ENCODE data around the gene C1orf53. TPM values are rescaled to one million over a fixed set of nuclear protein-coding genes. Genes with fewer than 3 reads are reported as not detected.
"Not testable (repeated sequence)": the region's sequence is repeated elsewhere in the genome, so short reads cannot be mapped to it uniquely, and the experiment has no call there.

C1orf53 gene
- total RNA-seq, 3 donors from 2014 or later (not counting 1 experiment from before 2014, with no cell fraction given) = not detected

GRCh38 chr1:197937892-197938291 is 35.5 kb downstream of the C1orf53 start:
- Mint-ChIP-seq H3K27ac (no peak overlapping the region), H3K4me3 (no peak overlapping the region), H3K27me3 (ENCODE audit: low read depth in 2 of 2) (peaks cover 17 to 59% of the 10 kb centered on the region in 2 donors), H3K4me1 (no peaks in the 10 kb centered on the region), H3K36me3 (no peaks in the 10 kb centered on the region), H3K9me3 (no peaks in the 10 kb centered on the region)
- Histone ChIP-seq H3K27ac (ENCODE audit: low read length) (no peak overlapping the region), H3K9me3 (ENCODE audit: control insufficient read depth, insufficient read depth, low read length) (no peaks in the 10 kb centered on the region), H3K27me3 (ENCODE audit: control insufficient read depth, insufficient read depth, low read length) (peaks cover 12% of the 10 kb centered on the region), H3K4me3 (ENCODE audit: low read length) (no peak overlapping the region), H3K4me1 (ENCODE audit: control insufficient read depth, insufficient read depth, low read length) (no peaks in the 10 kb centered on the region), H3K36me3 (ENCODE audit: control insufficient read depth, insufficient read depth, low read length) (no peaks in the 10 kb centered on the region)
- intact Hi-C loops (cut with micrococcal nuclease) = no loop called here
- WGBS (ENCODE audit: insufficient coverage) = 93% methylated on average over 6 of the region's 6 CpGs
- TF ChIP-seq, protein P1, sequence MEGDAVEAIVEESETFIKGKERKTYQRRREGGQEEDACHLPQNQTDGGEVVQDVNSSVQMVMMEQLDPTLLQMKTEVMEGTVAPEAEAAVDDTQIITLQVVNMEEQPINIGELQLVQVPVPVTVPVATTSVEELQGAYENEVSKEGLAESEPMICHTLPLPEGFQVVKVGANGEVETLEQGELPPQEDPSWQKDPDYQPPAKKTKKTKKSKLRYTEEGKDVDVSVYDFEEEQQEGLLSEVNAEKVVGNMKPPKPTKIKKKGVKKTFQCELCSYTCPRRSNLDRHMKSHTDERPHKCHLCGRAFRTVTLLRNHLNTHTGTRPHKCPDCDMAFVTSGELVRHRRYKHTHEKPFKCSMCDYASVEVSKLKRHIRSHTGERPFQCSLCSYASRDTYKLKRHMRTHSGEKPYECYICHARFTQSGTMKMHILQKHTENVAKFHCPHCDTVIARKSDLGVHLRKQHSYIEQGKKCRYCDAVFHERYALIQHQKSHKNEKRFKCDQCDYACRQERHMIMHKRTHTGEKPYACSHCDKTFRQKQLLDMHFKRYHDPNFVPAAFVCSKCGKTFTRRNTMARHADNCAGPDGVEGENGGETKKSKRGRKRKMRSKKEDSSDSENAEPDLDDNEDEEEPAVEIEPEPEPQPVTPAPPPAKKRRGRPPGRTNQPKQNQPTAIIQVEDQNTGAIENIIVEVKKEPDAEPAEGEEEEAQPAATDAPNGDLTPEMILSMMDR (IDR thresholded peaks at IDR 0.05) = no peak
- no peak for ATAC-seq
- no peak for DNase-seq

DNA sequence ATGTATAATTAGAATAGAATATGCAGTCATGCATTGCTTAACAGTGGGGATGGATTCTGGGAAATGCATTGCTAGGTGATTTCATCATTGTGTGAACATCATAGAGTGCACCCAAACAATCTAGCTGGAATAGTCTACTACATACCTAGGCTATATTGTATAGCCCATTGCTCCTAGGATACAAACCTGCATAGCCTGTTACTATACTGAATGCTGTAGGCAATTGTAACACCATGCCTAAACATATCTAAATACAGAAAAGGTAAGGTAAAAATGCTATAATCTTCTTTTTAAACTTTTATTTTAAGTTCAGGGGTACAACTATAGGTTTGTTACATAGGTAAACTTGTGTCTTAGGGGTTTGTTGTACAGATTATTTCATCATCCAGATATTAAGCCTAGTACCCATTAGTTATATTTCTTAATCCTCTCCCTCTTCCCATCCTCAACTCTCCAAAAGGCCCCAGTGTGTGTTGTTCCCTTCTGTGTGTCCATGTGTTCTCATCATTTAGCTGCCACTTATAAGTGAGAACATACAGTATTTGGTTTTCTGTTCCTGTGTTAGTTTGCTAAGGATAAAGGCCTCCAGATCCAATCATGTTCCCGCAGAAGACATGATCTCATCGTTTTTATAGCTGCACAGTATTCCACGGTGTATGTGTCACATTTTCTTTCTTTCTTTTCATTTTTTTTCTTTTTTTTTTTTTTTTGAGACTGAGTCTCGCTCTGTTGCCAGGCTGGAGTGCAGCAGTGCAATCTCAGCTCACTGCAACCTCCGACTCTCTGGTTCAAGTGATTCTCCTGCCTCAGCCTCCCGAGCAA is 36.9 kb downstream of the C1orf53 start:
- H3K27me3 Mint-ChIP-seq (ENCODE audit: low read depth in 2 of 2) = peaks cover 14 to 49% of the 10 kb centered on the region in 2 donors
- H3K27me3 ChIP-seq (ENCODE audit: control insufficient read depth, insufficient read depth, low read length); H3K9me3 Mint-ChIP-seq; H3K36me3 ChIP-seq (ENCODE audit: control insufficient read depth, insufficient read depth, low read length); ATAC-seq; H3K27ac ChIP-seq (ENCODE audit: low read length); H3K27ac Mint-ChIP-seq; H3K4me1 Mint-ChIP-seq; H3K36me3 Mint-ChIP-seq; H3K4me1 ChIP-seq (ENCODE audit: control insufficient read depth, insufficient read depth, low read length); H3K4me3 Mint-ChIP-seq; H3K4me3 ChIP-seq (ENCODE audit: low read length); intact Hi-C loops (cut with micrococcal nuclease); H3K9me3 ChIP-seq (ENCODE audit: control insufficient read depth, insufficient read depth, low read length); DNase-seq: not testable (repeated sequence)
- 85% methylated on average over 6 of the region's 6 CpGs for WGBS (ENCODE audit: insufficient coverage)

GRCh38 chr1:197942042-197942441 is 39.6 kb downstream of the C1orf53 start:
- TF ChIP-seq, protein P1 (IDR thresholded peaks at IDR 0.05) = no peak
- H3K27ac ChIP-seq (ENCODE audit: low read length) = no peak overlapping the region
- no peak overlapping the region for H3K4me3 Mint-ChIP-seq
- peaks cover 16 to 40% of the 10 kb centered on the region in 2 donors for H3K27me3 Mint-ChIP-seq (ENCODE audit: low read depth in 2 of 2)
- DNase-seq (no peak), ATAC-seq (no peak)
- H3K36me3 ChIP-seq (ENCODE audit: control insufficient read depth, insufficient read depth, low read length) = no peaks in the 10 kb centered on the region
- no peak overlapping the region for H3K27ac Mint-ChIP-seq
- 79% methylated on average over 2 of the region's 2 CpGs for WGBS (ENCODE audit: insufficient coverage)
- no peak overlapping the region for H3K4me3 ChIP-seq (ENCODE audit: low read length)
- no peaks in the 10 kb centered on the region for H3K9me3 Mint-ChIP-seq
- intact Hi-C loops (cut with micrococcal nuclease) = no loop called here
- H3K4me1 ChIP-seq (ENCODE audit: control insufficient read depth, insufficient read depth, low read length) = no peaks in the 10 kb centered on the region
- H3K27me3 ChIP-seq (ENCODE audit: control insufficient read depth, insufficient read depth, low read length) = no peaks in the 10 kb centered on the region
- no peaks in the 10 kb centered on the region for H3K9me3 ChIP-seq (ENCODE audit: control insufficient read depth, insufficient read depth, low read length)
- H3K4me1 Mint-ChIP-seq = no peaks in the 10 kb centered on the region
- H3K36me3 Mint-ChIP-seq = no peaks in the 10 kb centered on the region

DNA sequence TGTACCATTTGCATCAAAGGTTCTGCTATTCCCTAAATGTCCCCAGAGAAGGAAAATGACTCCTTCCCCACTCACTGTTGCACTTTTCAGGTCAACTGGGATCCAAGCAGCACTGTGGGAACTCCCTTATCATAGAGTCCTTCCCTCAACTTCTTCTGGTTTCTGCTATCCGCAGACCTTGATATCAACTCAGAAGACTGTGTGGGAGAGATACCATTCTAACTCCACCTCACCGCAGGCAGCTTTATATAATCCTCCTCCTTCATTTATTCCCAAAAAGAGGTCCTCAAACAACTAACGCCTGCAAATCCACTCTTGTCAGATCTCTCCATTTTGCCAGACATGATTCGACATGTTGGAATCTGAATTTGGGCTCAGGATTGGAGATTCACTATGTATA is 42.1 kb downstream of the C1orf53 start:
- ATAC-seq (no peak), DNase-seq (no peak)
- Mint-ChIP-seq H3K4me3 (no peak overlapping the region), H3K27ac (no peak overlapping the region), H3K9me3 (no peaks in the 10 kb centered on the region), H3K27me3 (ENCODE audit: low read depth in 2 of 2) (peaks cover 8 to 25% of the 10 kb centered on the region in 2 donors), H3K4me1 (peaks cover 11 to 21% of the 10 kb centered on the region in 2 donors), H3K36me3 (no peaks in the 10 kb centered on the region)
- Histone ChIP-seq H3K36me3 (ENCODE audit: control insufficient read depth, insufficient read depth, low read length) (no peaks in the 10 kb centered on the region), H3K4me1 (ENCODE audit: control insufficient read depth, insufficient read depth, low read length) (peaks cover 5% of the 10 kb centered on the region), H3K27ac (ENCODE audit: low read length) (no peak overlapping the region), H3K4me3 (ENCODE audit: low read length) (no peak overlapping the region), H3K9me3 (ENCODE audit: control insufficient read depth, insufficient read depth, low read length) (no peaks in the 10 kb centered on the region), H3K27me3 (ENCODE audit: control insufficient read depth, insufficient read depth, low read length) (no peaks in the 10 kb centered on the region)
- WGBS (ENCODE audit: insufficient coverage) = 97% methylated on average over 4 of the region's 4 CpGs
- TF ChIP-seq, protein P1 (IDR thresholded peaks at IDR 0.05) = no peak
- intact Hi-C loops (cut with micrococcal nuclease) = no loop called here

Data from natural killer cell (primary cell).